CD14-positive monocyte (primary cell): Measurements from ENCODE around the gene ERO1B. TPM values are rescaled to one million over a fixed set of nuclear protein-coding genes. Genes with fewer than 3 reads are reported as not detected.
"Not testable (repeated sequence)": the region's sequence is repeated elsewhere in the genome, so short reads cannot be mapped to it uniquely, and the experiment has no call there.

Source experiments
- DNase-seq, 3 donors: peaks; one replicate each; pipeline ENCODE4 v3.0.0-alpha.2; 2011 to 2022
- H2AFZ ChIP-seq: 2 replicates; pipeline ENCODE4 v1.6.0; 2012; ENCODE audit warnings: mild to moderate bottlenecking, low read depth, low read length, inconsistent platforms; ENCODE audit not compliant: insufficient read depth, poor library complexity, severe bottlenecking
- H3K27ac ChIP-seq, 2 donors: 1 replicate in 1 of 2; 2 replicates in 1 of 2; pipeline ENCODE4 v1.5.1; 2012 to 2013; ENCODE audit warnings: low read length in 2 of 2, control low read depth in 1 of 2, inconsistent platforms in 1 of 2, low read depth in 1 of 2, mild to moderate bottlenecking in 1 of 2
- H3K27me3 ChIP-seq, 2 donors: one replicate each; pipeline versions ENCODE4 v1.6.0 to v1.6.1; 2011 to 2013; ENCODE audit warnings: low read length in 2 of 2; ENCODE audit not compliant: control insufficient read depth in 2 of 2, insufficient read depth in 2 of 2
- H3K36me3 ChIP-seq, 2 donors: replicated peaks in 1 of 2; 1 replicate in 1 of 2; 2 replicates in 1 of 2; pipeline versions ENCODE4 v1.5.1 to v1.6.1; 2012 to 2013; ENCODE audit warnings: low read length in 2 of 2, control low read depth in 1 of 2, inconsistent platforms in 1 of 2, mild to moderate bottlenecking in 1 of 2; ENCODE audit not compliant: insufficient read depth in 2 of 2, control insufficient read depth in 1 of 2
- H3K4me1 ChIP-seq, 2 donors: 1 replicate in 1 of 2; 2 replicates in 1 of 2; pipeline versions ENCODE4 v1.5.1 to v1.6.1; 2012 to 2013; ENCODE audit warnings: low read length in 2 of 2, control low read depth in 1 of 2, inconsistent platforms in 1 of 2, mild to moderate bottlenecking in 1 of 2, moderate library complexity in 1 of 2; ENCODE audit not compliant: insufficient read depth in 2 of 2, control insufficient read depth in 1 of 2
- H3K4me2 ChIP-seq: replicated peaks from 2 replicates; pipeline ENCODE3; 2012; ENCODE audit warnings: low read length, moderate library complexity, mild to moderate bottlenecking; ENCODE audit not compliant: poor library complexity, severe bottlenecking; ENCODE audit errors: extremely low read depth
- H3K4me3 ChIP-seq, 3 experiments: fragments of 200-600 bp in 1 of 3; sonication (generic) in 1 of 3; replicated peaks in 1 of 3; 1 replicate in 2 of 3; 2 replicates in 1 of 3; pipeline ENCODE4 v1.5.1; 2011 to 2013; ENCODE audit warnings: low read length in 3 of 3, mild to moderate bottlenecking in 3 of 3, control low read depth in 2 of 3, low read depth in 2 of 3, inconsistent platforms in 1 of 3, moderate library complexity in 1 of 3
- H3K79me2 ChIP-seq: 2 replicates; pipeline ENCODE4 v1.6.0; 2012; ENCODE audit warnings: mild to moderate bottlenecking, control low read depth, inconsistent platforms, low read length, moderate library complexity; ENCODE audit not compliant: insufficient read depth
- H3K9ac ChIP-seq: 2 replicates; pipeline ENCODE4 v1.6.0; 2017; ENCODE audit warnings: low read length, mild to moderate bottlenecking; ENCODE audit not compliant: insufficient read depth, poor library complexity, severe bottlenecking
- H3K9me3 ChIP-seq, 2 donors: replicated peaks in 1 of 2; 1 replicate in 1 of 2; 2 replicates in 1 of 2; pipeline versions ENCODE4 v1.5.1 to v1.6.1; 2012 to 2013; ENCODE audit warnings: low read length in 2 of 2, control low read depth in 1 of 2; ENCODE audit not compliant: control insufficient read depth in 1 of 2, insufficient read depth in 1 of 2
- H4K20me1 ChIP-seq: 2 replicates; pipeline ENCODE4 v1.6.0; 2012; ENCODE audit warnings: mild to moderate bottlenecking, low read length, control low read depth, moderate library complexity; ENCODE audit not compliant: insufficient read depth
- H3K27ac Mint-ChIP-seq, 7 donors: one replicate each; pipeline ENCODE4 v1.8.0; 2020; ENCODE audit warnings: mild to moderate bottlenecking in 7 of 7, mixed read lengths in 7 of 7, moderate library complexity in 6 of 7, inconsistent platforms in 2 of 7
- H3K27me3 Mint-ChIP-seq, 3 donors: one replicate each; pipeline ENCODE4 v1.8.0; 2021 to 2022; ENCODE audit warnings: low read depth in 3 of 3, mild to moderate bottlenecking in 3 of 3, mixed read lengths in 3 of 3, moderate library complexity in 3 of 3, inconsistent platforms in 1 of 3
- H3K36me3 Mint-ChIP-seq, 2 donors: one replicate each; pipeline ENCODE4 v1.8.0; 2020; ENCODE audit warnings: mixed read lengths in 2 of 2, inconsistent platforms in 1 of 2, mild to moderate bottlenecking in 1 of 2
- H3K4me1 Mint-ChIP-seq: one replicate; pipeline ENCODE4 v1.8.0; 2020; ENCODE audit warnings: mild to moderate bottlenecking, mixed read lengths
- H3K4me3 Mint-ChIP-seq, 2 donors: one replicate each; pipeline ENCODE4 v1.8.0; 2020; ENCODE audit warnings: mild to moderate bottlenecking in 2 of 2, mixed read lengths in 2 of 2, moderate library complexity in 1 of 2
- H3K9me3 Mint-ChIP-seq, 7 donors: one replicate each; pipeline ENCODE4 v1.8.0; 2020 to 2022; ENCODE audit warnings: mixed read lengths in 7 of 7, mild to moderate bottlenecking in 6 of 7, moderate library complexity in 6 of 7, inconsistent platforms in 2 of 7
- CTCF ChIP-seq: fragments of 200-600 bp; IDR thresholded peaks from one replicate; pipeline ENCODE4 v1.8.0; 2022; ENCODE audit warnings: antibody characterized with exemption, mild to moderate bottlenecking
- WGBS: methylation state at CpG from one replicate; pipeline ENCODE4 v1.1.5; 2013; ENCODE audit warnings: missing lambda C conversion rate; ENCODE audit not compliant: insufficient coverage; 5-methylcytosine and 5-hydroxymethylcytosine counted together
- intact Hi-C, 2 donors: fragments of 100-400 bp; cut with micrococcal nuclease; formaldehyde crosslinking; loops; one replicate each; pipeline versions ENCODE4 v1.15.0 to v1.15.1; 2023
- polyA plus RNA-seq, 3 donors: library from polyadenylated mRNA; depleted of rRNA in 1 of 3; unstranded in 2 of 3; stranded (reverse) in 1 of 3; fragments of 300-500 nt in 2 of 3; fragments of >200 nt in 1 of 3; fragmentation: Illumina TruSeq in 2 of 3; gene quantifications; 1 replicate in 2 of 3; 2 replicates in 1 of 3; pipeline ENCODE4 v1.2.3, GENCODE V29; 2012 to 2021

Gene ERO1B
- polyA plus RNA-seq, 3 donors, result 2.7 to 4.2 (median 3.2) TPM

GRCh38 chr1:236193184-236193583 is 88.6 kb downstream of the ERO1B start:
- Mint-ChIP-seq H3K4me1 (peaks cover under 1% of the 10 kb centered on the region), H3K36me3 (peaks cover 79 to 80% of the 10 kb centered on the region in 2 donors), H3K27me3 (no peaks in the 10 kb centered on the region), H3K9me3 (peaks cover 16 to 58% (median 37%) of the 10 kb centered on the region in 7 donors), H3K27ac (no peak overlapping the region), H3K4me3 (no peak overlapping the region)
- Histone ChIP-seq H3K36me3 (peaks cover 16 to 43% of the 10 kb centered on the region in 2 donors), H3K4me1 (no peaks in the 10 kb centered on the region), H3K9ac (no peak overlapping the region), H2AFZ (no peak overlapping the region), H3K9me3 (peaks cover 2 to 18% of the 10 kb centered on the region in 2 donors), H3K27me3 (no peaks in the 10 kb centered on the region), H3K4me3 (no peak overlapping the region), H3K4me2 (no peak overlapping the region), H3K27ac (no peak overlapping the region), H3K79me2 (no peaks in the 10 kb centered on the region), H4K20me1 (no peaks in the 10 kb centered on the region)
- no peak for TF ChIP-seq CTCF
- no CpG with 5 or more reads among the region's 2 CpGs for WGBS
- intact Hi-C loops, result no loop called here
- DNase-seq, result no peak

GRCh38 chr1:236188084-236188483 is 93.7 kb downstream of the ERO1B start:
- H3K27me3 Mint-ChIP-seq, H3K27ac ChIP-seq, H3K9ac ChIP-seq, H3K27me3 ChIP-seq, H3K4me1 ChIP-seq, H4K20me1 ChIP-seq, H3K79me2 ChIP-seq, H3K4me2 ChIP-seq, H2AFZ ChIP-seq, DNase-seq, H3K4me3 ChIP-seq, H3K4me3 Mint-ChIP-seq, intact Hi-C loops: not testable (repeated sequence)
- Mint-ChIP-seq H3K9me3 (peaks cover 13 to 44% (median 24%) of the 10 kb centered on the region in 7 donors), H3K27ac (peak overlapping the region in 1 of 7 donors; percentile 2), H3K36me3 (peaks cover 67 to 88% of the 10 kb centered on the region in 2 donors), H3K4me1 (peaks cover 15% of the 10 kb centered on the region)
- Histone ChIP-seq H3K9me3 (peaks cover 0 to 12% of the 10 kb centered on the region in 2 donors), H3K36me3 (peaks cover 10 to 35% of the 10 kb centered on the region in 2 donors)
- WGBS, result 80% methylated on average over 1 of the region's 1 CpG

- H3K9ac ChIP-seq, H3K4me1 ChIP-seq, H3K27ac Mint-ChIP-seq, H2AFZ ChIP-seq, H3K9me3 ChIP-seq, H4K20me1 ChIP-seq, H3K4me3 Mint-ChIP-seq, H3K4me2 ChIP-seq, H3K27ac ChIP-seq, intact Hi-C loops, DNase-seq, H3K79me2 ChIP-seq, H3K27me3 Mint-ChIP-seq, H3K4me3 ChIP-seq, H3K27me3 ChIP-seq: not testable (repeated sequence)
- Mint-ChIP-seq H3K9me3 (peaks cover 8 to 34% (median 22%) of the 10 kb centered on the region in 7 donors), H3K4me1 (peaks cover 15% of the 10 kb centered on the region), H3K36me3 (peaks cover 63 to 88% of the 10 kb centered on the region in 2 donors)
- H3K36me3 ChIP-seq, result peaks cover 8 to 25% of the 10 kb centered on the region in 2 donors
- no CpG with 5 or more reads among the region's 2 CpGs for WGBS
These were observed 95.3 kb downstream of the ERO1B start for GRCh38 chr1:236186471-236186870.
